DMS153 treated with DMSO at 0.1 percent for 48 hours (cell line): ENCODE results near the gene CDX2.
"Not testable (repeated sequence)": the region's sequence is repeated elsewhere in the genome, so short reads cannot be mapped to it uniquely, and the experiment has no call there.

Experiments used
- DNase-seq: peaks from one replicate; lab custom pipeline; 2025; ENCODE audit not compliant: unreplicated experiment; lab: John Stamatoyannopoulos, UW

The CDX2 gene

DNA sequence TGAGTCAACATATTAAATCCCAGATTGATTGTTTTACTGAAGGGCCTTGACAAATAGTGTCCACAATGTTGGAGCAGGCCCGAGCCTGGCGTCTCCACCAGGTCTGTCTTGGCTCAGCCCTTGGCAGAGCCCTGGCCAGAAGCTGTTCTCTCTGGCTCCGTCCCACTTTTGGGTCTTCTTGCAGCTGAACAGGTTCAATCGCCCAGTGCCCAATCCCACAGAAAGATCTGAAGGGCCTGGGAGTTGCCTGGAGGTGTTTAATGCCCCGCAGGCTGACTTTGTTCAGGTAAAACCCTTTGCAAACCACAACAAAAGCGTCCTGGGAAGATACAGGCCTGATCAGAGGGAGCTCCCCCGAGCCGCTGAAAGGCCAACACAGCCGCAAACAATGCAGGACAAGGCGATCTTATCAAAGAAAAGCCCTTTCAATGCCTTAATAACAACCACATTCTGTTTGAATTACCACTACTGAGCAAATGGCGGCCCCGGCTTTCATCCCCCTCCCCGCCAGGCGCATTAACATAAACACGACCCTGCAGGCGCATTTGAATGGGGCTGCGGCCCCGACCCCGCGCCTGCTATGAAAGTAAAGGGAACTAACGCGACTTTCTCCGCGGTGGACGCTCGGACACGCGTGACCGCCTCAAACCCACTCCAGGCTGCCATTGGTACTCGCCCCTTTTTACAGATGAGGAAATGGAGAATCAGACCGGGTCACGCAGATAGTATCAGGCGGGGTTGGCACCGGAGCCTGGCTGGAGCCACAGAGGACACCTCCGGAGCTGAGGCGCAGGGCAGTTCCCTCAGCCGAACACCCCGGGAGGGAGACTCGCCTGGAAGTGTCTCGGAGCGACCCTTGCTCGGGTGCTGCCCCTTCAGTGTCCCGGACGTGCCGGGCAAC lies 3.1 kb downstream of the CDX2 start:
- no peak for DNase-seq

DNA sequence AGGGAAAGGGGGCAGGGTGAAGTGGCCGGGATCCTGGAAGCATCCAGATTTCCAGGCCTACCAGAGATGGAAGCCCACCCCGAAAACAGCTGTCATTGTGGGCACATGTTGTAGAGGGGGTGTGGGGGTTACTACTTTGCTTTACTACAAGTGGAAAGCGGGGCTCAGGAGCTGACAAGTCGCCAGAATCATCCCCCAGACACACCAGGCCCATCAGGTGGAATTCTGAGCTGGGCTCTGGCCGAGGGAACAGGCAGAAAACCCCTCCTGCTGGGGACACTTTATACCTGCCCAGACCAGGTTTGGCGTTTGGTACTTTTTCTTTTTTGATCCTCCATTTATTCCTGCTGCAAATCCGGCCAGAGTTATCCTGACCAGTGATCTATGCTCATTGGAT lies 3.8 kb downstream of the CDX2 start:
- DNase-seq = no peak

DNA sequence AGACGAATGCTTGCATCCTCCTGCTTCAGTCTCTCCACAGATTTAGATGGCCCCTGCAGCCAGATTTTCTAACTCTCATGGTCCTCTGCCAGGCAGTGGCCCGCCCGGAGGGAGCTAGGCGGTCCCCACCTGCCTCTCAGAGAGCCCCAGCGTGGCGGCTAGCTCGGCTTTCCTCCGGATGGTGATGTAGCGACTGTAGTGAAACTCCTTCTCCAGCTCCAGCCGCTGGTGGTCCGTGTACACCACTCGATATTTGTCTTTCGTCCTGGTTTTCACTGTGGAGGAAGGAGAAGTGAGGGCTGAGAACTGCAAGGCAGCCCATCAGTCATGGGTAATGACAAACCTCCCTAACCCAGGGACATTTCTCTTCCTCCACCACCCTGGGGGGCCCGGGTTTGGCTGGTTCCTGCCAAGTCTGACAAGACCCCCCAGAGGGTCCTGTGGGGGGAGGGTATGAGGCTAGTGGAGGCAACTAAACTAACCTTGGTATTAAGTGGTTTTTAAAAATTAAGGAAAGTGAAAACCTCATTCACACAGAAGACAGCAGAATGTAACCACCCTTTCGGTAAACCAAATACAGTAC lies 4.3 kb downstream of the CDX2 start:
- DNase-seq = no peak

DNA sequence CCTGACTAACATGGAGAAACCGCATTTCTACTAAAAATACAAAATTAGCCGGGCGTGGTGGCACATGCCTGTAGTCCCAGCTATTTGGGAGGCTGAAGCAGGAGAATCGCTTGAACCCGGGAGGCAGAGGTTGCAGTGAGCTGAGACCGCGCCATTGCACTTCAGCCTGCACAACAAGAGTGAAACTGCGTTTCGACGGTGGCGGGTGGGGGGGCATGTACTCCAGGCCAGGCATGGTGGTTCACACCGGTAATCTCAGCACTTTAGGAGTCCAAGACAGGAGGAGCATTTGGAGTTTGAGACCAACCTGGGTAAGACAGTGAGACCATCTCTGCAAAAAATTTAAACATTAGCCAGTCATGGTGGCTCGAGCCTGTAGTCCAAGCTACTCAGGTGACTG lies 4.9 kb downstream of the CDX2 start:
- DNase-seq = not testable (repeated sequence)

DNA sequence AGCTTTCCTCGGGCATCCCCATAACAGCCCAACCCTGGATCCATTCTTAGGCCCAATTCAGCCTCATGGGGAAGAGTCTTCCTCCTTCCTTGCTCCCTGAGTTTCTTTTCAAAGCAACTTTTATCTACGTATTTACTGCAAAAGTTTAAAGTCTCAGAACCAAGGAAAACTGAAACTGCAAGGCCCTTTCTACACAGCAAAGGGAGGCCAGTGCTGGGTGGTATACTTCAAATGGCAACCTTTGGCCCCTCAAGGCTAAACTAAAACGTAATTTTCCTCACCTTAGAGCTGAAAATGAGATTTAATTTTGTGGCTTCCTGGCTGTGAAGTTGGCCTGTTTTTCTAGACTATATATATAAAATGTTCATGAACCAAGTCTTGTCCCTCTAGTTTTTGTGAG lies 5.6 kb downstream of the CDX2 start:
- DNase-seq = no peak

DNA sequence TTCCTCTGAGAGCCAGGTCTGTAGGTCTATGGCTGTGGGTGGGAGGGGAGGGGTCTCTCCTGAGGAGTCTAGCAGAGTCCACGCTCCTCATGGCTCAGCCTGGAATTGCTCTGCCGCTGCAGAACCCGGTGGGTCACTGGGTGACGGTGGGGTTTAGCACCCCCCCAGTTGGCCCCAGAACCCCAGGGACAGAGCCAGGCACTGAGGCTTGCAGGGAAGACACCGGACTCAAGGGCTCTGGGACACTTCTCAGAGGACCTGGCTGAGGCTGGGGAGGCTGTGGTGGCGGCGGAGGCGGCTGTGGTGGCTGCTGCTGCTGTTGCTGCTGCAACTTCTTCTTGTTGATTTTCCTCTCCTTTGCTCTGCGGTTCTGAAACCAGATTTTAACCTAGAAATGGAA lies 6.1 kb downstream of the CDX2 start:
- DNase-seq = no peak

DNA sequence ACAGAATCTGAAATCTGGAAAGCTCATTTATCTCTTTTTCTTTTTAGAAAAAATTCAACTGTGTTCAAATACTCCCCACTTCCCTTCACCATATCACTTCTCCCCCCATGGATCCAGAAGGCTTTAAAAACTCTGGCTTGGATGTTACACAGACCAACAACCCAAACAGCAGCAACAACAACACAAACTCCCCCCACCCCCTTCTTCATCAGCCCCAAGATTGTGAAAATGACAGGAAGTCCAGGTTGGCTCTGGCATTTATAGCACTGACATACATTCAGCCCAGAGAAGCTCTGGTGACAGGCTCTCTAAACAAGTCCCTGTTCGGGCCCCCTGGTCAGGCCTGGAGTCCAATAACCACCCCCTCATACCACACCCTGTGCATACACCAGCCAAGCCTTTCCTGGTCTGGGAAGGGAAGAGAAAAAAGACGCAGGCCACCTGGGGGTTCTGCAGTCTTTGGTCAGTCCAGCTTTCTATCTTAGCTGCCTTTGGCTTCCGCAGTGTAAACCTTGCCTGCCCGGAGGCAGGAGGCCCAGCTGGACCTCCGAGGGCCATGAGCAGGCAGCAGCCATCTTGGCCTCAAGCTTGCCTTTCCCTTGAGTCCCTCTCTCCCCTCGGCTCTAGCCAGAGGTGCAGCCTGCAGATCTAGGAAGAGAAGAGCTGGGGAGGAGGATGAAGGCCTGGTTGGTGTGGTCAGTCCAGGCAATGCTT lies 6.8 kb downstream of the CDX2 start:
- DNase-seq = no peak

DNA sequence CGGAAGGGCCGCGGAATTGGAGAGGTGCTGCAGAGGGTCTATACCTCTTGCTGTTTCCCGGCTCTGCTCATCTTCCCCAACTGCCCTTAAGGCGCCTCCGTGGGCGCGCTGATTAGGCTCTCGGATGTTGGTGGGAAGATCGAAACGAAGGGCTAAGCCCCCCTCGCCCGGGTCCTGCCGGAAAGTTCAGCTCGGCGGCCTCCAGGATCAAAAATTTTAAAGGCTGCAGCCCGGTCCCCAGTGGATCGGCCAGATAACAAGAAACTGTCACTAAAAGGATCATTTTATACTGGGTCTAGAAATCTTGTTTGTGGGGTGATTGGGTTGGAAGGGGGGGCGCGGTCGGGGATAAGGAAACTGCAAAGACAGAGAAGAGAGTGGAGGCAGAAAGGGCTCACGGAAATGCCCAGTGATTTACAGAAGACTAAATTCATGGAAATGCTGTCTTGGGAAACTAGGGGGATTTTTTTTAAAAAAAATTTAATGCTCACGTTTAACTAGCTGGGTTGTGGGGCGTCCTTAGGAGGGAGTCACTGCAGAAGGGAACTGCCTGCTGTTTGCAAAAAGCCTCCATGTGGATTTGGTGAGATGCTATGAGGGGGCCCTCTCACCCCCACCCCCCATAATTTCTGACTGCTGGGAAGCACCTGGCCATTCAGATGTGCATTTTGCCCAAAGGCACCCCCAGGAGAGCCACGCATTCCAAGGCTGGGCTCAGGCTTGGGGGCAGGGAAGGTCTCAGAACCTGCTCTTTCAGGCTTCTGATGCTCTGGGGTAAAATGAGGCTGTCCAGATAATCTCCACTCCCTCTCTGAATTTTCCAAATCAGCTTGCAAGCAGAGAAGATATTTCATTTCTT lies 7.7 kb downstream of the CDX2 start:
- DNase-seq = no peak

DNA sequence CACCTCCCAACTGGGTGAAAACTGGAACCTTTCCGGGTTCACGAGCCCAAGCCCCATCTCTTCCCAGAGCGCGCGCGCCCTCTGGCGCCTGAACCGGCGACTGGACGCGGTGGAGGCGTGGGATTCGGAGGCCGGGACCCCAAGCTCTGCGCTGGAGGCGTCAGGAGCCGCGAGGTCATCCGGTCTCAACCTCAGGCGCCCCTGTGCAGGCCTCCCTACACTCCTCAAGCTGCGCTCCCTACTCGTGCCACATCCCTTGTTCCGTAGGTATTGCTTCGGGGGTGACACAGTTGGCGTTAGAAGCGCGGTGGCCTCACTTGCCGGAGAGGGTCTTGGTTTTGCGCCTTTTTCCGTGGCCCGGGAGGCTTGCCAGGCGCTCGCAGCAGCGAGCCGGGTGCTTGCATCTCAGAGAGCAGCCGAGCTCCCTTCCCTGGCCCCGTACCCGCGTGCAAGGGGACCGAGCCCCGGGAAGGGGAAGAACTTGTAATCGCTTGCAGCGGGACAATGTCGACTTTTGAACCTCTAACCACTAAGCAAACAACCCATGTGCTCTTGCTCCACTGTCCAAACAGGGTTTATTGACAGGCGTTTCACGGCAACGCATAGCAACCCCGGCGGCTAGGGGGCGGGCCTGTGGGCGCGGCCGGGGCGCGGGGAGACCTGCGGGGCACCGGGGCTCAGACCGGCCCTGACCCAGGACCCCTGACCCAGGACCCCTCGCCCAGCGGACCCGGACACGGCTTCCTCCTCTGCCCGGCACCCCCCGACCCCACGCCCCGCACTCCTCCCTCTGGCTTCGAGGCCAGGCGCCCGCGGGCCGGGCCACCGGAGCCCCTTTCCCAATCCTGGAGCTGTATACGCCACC lies 8.5 kb downstream of the CDX2 start:
- peak; percentile 74 for DNase-seq

DNA sequence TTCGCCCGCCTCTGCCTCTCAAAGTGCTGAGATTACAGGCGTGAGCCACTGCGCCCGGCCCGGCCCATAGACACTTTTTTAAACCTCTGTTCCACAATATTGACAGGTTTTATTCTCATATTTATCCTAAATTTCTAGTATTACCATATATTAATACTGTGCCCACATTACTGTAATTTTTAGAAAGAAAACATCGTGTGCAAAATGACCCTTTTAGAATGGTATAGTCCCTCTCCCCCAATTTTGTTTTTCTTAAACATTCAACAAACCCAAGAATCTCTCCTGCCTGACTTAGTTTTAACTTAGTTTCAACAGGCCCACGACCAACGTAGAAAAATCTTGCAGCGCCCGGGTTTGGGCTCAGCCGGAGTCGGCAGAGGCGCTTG lies 9.1 kb downstream of the CDX2 start:
- DNase-seq = no peak

DNA sequence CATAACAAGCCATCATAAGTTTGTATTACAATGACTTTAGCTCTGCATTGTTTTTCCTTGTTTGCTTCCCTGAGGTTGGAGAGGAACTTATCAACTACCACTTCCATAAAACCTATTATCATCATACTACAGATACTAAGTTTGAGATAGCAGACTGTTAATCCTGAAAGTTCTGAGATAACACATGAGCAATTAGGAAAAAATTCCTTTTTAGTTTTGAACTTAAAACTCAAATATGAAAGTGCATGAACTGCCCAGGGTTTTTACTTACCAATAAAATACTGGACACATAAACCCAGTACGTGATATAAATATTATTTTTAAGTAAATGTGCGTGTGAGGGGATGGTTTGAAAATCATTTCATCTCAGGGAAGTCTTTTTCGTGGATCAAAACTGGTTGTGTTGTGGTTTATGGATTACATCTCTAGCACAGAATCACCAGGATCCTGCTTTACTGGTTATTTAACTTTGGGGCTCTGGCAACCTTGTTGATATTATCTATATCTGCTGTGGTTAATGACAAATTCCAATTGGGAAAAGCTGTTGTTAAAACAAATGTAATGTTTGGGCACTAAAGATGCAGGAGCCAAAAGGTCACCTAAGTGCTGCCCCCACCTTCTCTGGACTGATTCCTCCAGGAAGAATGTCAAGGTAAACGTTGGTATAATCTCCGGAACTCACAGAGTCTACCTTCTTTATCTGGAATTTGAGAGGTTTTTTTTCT lies 12.4 kb downstream of the CDX2 start:
- DNase-seq = no peak

DNA sequence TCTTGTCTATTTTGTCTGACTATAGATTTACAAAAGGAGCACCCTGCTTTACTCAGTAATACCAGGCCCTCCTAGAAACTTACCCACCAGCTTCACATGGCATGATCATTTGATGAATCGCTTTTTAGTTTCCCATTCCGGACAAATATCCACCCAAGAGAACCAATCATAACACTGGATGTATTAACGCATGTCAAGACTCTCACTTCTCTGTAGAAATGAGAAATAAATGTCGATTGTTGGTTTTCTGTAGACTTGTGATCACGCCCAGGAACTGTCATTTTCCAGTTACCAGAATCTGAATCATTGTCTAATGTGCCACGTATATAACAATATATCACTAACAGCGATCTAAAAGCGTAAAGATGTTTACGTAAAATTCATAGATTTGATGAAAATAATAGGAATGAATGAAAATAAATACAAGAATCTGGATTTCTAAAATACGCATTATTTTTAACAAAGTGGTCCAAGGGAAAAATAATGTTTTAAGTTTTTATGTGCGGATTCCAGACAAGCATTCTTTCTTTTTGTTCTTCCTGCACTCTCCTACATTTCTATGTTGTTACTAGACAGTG lies 14.0 kb downstream of the CDX2 start:
- no peak for DNase-seq

DNA sequence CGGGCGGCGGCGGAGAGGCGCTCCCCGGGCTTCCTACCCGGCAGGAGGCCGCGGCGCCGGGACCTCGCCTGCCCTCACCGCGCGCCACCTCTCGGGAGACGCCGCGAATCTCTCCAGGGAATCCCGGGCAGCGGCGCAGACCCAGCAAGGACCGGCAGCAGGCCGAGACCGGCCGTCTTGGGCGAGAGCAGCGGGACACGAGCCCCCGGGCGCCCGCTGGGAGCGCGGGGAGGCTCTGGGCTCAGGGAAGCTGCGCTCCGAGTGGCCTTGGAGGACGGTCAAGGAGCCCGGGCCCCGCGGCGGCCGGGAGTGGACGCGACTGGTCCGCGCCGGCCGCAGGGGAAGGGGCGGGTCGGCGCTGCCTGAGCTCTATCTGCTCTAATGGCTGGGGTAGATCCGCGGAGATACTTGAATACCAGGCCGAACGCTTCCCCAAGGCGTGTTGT lies 14.7 kb downstream of the CDX2 start:
- DNase-seq = no peak

DNA sequence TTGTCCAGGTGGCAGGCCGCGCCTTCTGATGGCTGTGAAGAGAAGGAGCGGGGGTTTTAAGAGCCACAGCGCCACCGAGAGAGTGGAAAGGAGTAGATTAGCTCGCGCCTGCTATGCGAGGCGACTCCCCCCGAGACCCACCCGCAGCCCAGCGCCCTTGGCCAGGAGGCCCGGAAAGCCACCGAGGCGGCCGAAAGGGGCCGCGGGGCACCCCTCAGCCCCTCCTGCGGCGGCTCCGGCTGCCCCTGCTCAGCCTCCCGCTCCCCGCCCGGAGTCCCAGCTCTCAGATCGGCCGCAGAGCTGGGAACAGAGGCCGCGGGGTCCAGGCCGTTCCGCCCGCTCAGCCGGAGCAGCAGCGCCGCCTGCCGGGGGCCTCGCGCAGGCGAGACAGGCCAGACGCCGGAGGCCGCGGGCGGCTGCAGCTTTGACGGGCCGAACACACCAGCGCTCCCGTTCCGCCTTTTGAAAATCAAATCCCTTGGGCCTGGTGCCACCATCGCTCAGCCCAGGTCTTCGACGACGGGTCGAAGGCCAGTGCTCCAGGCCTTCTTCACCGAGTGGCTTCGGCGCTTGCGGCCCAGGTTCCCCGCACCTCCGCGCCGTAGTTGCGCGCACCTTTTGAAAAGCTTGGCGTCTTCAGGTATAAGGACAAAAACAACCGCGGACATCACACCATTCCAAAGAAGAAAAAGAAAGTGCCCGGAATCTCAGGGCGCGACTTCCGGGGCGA lies 15.3 kb downstream of the CDX2 start:
- peak; percentile 72 for DNase-seq

DNA sequence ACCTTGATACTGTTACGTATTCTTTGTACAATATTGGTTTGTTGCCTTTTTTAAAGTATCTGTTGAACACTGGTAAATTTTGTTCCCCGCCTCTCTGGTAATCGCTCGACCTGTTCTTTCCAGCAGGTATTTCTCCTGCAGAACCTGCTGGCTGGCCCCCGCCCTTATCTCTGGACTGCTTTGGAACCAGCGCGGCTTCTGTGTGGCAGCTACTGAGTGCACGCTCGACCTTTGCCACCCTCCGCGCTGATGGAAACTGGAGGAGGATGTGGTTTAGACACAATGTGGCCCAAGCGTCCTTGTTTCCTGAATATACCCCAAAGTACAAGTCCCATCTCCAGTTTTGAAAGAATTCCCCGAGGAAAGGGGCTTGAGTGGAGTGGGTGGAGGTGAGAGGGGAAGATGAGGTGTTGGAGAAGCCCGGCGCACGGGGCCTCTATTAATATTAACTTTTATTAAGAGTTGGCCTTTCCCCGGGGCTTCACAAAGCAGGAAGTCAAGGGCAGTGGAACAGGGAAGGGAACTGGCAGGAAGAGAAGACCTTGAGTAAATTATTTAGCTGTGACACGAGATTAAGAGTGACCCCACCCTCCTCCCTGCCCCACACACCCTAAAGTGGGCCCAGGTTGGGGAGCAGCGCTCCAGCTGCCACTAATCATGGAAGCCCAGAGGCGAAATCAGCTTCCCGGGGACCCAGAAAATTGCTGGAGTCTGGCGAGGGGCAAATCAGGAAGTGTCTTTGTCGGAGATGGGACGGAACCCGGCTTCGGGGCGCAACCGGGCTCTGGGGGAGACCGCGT lies 16.0 kb downstream of the CDX2 start:
- DNase-seq = peak; percentile 6

DNA sequence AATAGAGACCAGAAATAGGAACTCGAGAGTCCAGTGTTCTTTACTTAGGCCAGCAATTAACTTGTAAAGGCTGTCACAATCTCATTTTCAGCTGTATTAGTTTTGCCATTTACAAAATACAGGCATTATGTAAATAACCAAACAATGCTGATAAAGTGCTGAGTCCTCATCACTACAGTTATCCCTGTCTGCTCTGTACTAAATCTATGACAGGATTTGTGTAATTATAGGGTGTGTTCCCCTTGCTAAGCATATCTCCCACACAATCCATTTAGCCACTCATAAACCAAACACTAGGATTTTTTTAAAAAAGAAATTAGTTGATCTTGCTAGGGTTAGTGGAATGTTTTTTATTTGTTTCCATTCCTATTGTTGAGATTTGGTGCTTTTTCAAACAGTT lies 26.1 kb downstream of the CDX2 start:
- peak; percentile 62 for DNase-seq

DNA sequence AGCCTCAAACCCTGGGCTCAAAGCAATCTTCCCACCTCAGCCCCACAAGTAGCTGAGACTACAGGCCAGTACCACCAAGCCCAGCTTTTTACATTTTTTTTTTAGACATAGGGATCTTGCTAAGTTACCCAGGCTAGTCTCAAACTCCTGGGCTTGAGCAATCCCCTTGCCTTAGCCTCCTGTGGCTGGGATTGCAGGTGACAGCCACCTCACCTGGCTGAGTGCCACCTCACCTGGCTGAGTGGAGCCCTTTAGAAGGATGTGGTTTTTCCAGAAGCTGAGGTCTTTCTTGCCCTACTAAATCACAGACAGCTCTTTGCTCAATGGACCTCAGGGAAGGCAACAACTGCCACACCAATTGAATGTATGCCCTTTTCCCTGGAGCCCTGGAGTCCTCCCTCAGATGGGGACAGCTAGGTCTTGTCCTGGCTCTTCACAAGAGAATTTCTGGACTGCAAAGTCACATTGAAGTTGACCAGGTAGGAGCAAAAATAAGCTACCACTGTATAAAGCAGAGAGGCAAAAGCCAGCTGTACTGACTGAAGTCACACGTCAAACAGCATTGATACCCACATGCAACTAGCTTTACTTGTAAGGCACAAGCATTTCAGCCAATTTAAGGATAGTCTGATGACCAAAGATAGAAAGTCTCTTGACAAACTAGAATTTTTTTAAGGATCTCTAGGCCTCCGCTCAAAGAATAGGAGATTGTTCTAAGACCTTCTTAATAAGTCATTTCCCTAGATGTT lies 35.4 kb downstream of the CDX2 start:
- no peak for DNase-seq
